GM12878 (cell line): Measurements from ENCODE around the gene LY6G5B. TPM values are rescaled to one million over a fixed set of nuclear protein-coding genes. Genes with fewer than 3 reads are reported as not detected.
A peak's percentile ranks its signal among the peaks of the same experiment; 100 is the strongest.

Source experiments
- ATAC-seq: fragments of 200-7000 bp; cut with Tn5 transposase; 3 replicates; pipeline ENCODE4 v1.9.1; 2020; ENCODE audit warnings: mild to moderate bottlenecking, moderate library complexity
- BruUV-seq: library from RNA; stranded (reverse); fragments of 400-500 nt; replicated peaks from 2 replicates; lab custom pipeline; 2021; lab: Mats Ljungman, UMichigan
- CTCF ChIA-PET: fragments of 300-600 bp; sonication (Branson Sonifier 250); formaldehyde crosslinking; extraction: SDS; loops from one replicate; lab custom pipeline; 2021; ENCODE audit warnings: inconsistent platforms; lab: Yijun Ruan, JAX
- POLR2A ChIA-PET: fragments of 350-600 bp; formaldehyde crosslinking; extraction: SDS; loops from one replicate; lab custom pipeline; 2021; ENCODE audit warnings: inconsistent platforms; lab: Charles Lee
- RAD21 ChIA-PET: fragments of 300-600 bp; sonication (Branson Sonifier 250); formaldehyde crosslinking; loops from one replicate; lab custom pipeline; 2023; ENCODE audit warnings: antibody characterized with exemption; ENCODE audit not compliant: unreplicated experiment; lab: Charles Lee
- SMC1A ChIA-PET: fragments of 300-600 bp; sonication (Branson Sonifier 250); formaldehyde crosslinking; loops from one replicate; lab custom pipeline; 2023; ENCODE audit not compliant: unreplicated experiment, uncharacterized antibody; lab: Charles Lee
- DNase-seq: peaks from one replicate; pipeline ENCODE4 v3.0.0-alpha.2; 2011; ENCODE audit warnings: low read depth, low spot score
- FAIRE-seq: peaks from 3 replicates; lab custom pipeline; 2011; peaks lifted over from hg19 to GRCh38; lab: Jason Lieb, UNC
- H2AFZ ChIP-seq: 2 replicates; pipeline ENCODE4 v1.6.0; 2011; ENCODE audit warnings: low read depth, low read length, control low read depth; ENCODE audit not compliant: control insufficient read depth
- H3K27ac ChIP-seq: 2 replicates; pipeline ENCODE4 v1.5.1; 2011; ENCODE audit warnings: control low read depth; ENCODE audit not compliant: control insufficient read depth, insufficient read depth
- H3K27me3 ChIP-seq, 2 experiments: replicated peaks in 1 of 2; 2 replicates each; pipeline versions ENCODE4 v1.6.0 to v1.6.1; 2011; ENCODE audit warnings: low read length in 1 of 2; ENCODE audit not compliant: control insufficient read depth in 2 of 2, insufficient read depth in 2 of 2
- H3K36me3 ChIP-seq, 2 experiments: 2 replicates each; pipeline ENCODE4 v1.5.1; 2011; ENCODE audit warnings: low read length in 1 of 2; ENCODE audit not compliant: control insufficient read depth in 2 of 2, insufficient read depth in 2 of 2
- H3K4me1 ChIP-seq: 2 replicates; pipeline ENCODE4 v1.6.1; 2011; ENCODE audit warnings: mild to moderate bottlenecking, low read length, moderate library complexity, mixed read lengths; ENCODE audit not compliant: control insufficient read depth, insufficient read depth
- H3K4me2 ChIP-seq: 2 replicates; pipeline ENCODE4 v1.6.0; 2011; ENCODE audit warnings: control low read depth; ENCODE audit not compliant: control insufficient read depth, insufficient read depth
- H3K4me3 ChIP-seq: fragments of 200-600 bp; sonication (generic); 2 replicates; pipeline ENCODE4 v1.5.1; 2016
- H3K79me2 ChIP-seq: 2 replicates; pipeline ENCODE4 v1.6.0; 2011; ENCODE audit warnings: low read length; ENCODE audit not compliant: control insufficient read depth, insufficient read depth
- H3K9ac ChIP-seq: 2 replicates; pipeline ENCODE4 v1.8.0; 2011; ENCODE audit warnings: low read length, control low read depth, mixed read lengths; ENCODE audit not compliant: control insufficient read depth, insufficient read depth
- H3K9me3 ChIP-seq: replicated peaks from 3 replicates; pipeline ENCODE4 v1.5.1; 2011; ENCODE audit warnings: mild to moderate bottlenecking, low read length; ENCODE audit not compliant: control insufficient read depth, insufficient read depth
- H4K20me1 ChIP-seq: 2 replicates; pipeline ENCODE4 v1.6.0; 2011; ENCODE audit not compliant: control insufficient read depth, insufficient read depth
- HDGF ChIP-seq: fragments of 450-650 bp; IDR thresholded peaks from 2 replicates; pipeline ENCODE4 v1.6.1; 2016; ENCODE audit warnings: antibody characterized with exemption
- KDM1A ChIP-seq: fragments of 200-600 bp; sonication (generic); IDR thresholded peaks from 2 replicates; pipeline ENCODE4 v1.6.1; 2016; ENCODE audit warnings: borderline replicate concordance
- POLR2A ChIP-seq: IDR thresholded peaks from 2 replicates; pipeline ENCODE4 v1.6.1; 2011; ENCODE audit warnings: low read depth, mild to moderate bottlenecking, low read length
- POLR2AphosphoS2 ChIP-seq: IDR thresholded peaks from 2 replicates; pipeline ENCODE4 v1.6.1; 2011; ENCODE audit warnings: low read depth, mild to moderate bottlenecking, low read length, improper control_type of control experiment, moderate library complexity
- POLR2AphosphoS5 ChIP-seq: IDR thresholded peaks from 2 replicates; pipeline ENCODE4 v1.6.1; 2011; ENCODE audit warnings: mild to moderate bottlenecking, low read length, inconsistent platforms
- RELA ChIP-seq: fragments of 450-650 bp; IDR thresholded peaks from 2 replicates; pipeline ENCODE4 v1.8.0; 2014; ENCODE audit warnings: borderline replicate concordance; ENCODE audit not compliant: partially characterized antibody
- SMAD5 ChIP-seq: IDR thresholded peaks from 2 replicates; pipeline ENCODE4 v1.6.1; 2016; ENCODE audit warnings: antibody characterized with exemption, low read depth
- WRNIP1 ChIP-seq: IDR thresholded peaks from 2 replicates; pipeline ENCODE4 v1.6.1; 2011; ENCODE audit warnings: low read depth, low read length, improper control_type of control experiment, borderline replicate concordance
- ZNF274 ChIP-seq: IDR thresholded peaks from one replicate; pipeline ENCODE4 v1.8.0; 2011; ENCODE audit not compliant: insufficient read length, insufficient read depth
- WGBS: methylation state at CpG from one replicate; pipeline ENCODE4 v1.1.6; 2016; ENCODE audit warnings: low lambda C conversion rate; ENCODE audit not compliant: insufficient replicate concordance, insufficient coverage; ENCODE audit errors: missing lambda C conversion rate; 5-methylcytosine and 5-hydroxymethylcytosine counted together
- in situ Hi-C: fragments of 300-500 bp; cut with MboI; formaldehyde crosslinking; loops from 9 replicates; pipeline ENCODE4 v1.14.3; 2018; ENCODE audit warnings: mixed read lengths
- intact Hi-C: fragments of 100-400 bp; cut with micrococcal nuclease; formaldehyde crosslinking; loops from one replicate; pipeline ENCODE4 v1.14.2; 2022; ENCODE audit not compliant: unreplicated experiment
- polyA plus RNA-seq, 11 experiments: library from polyadenylated mRNA; depleted of rRNA in 4 of 11; unstranded in 6 of 11; stranded (reverse) in 5 of 11; fragments of >200 nt; fragmentation: Nextera tagmentation in 4 of 11; fragmentation: Illumina TruSeq in 1 of 11; extraction: Ambion mirVana in 4 of 11; extraction: Trizol in 1 of 11; gene quantifications; 1 replicate in 1 of 11; 2 replicates in 10 of 11; pipeline versions ENCODE4 v1.2.1 to v1.2.3, GENCODE V29; 2011 to 2016; ENCODE audit warnings: inconsistent platforms in 2 of 11, missing spikeins in 2 of 11, low read depth in 1 of 11
- total RNA-seq, 4 experiments: library from RNA; depleted of rRNA in 3 of 4; stranded (reverse); fragments of >200 nt in 3 of 4; fragmentation: Illumina TruSeq in 1 of 4; extraction: Trizol in 1 of 4; gene quantifications; 2 replicates each; pipeline versions ENCODE4 v1.2.1 to v1.2.3, GENCODE V29; 2013 to 2021
- TF ChIP-seq, protein P1 (sequence below): IDR thresholded peaks from 2 replicates; pipeline ENCODE4 v1.6.1; 2012; ENCODE audit warnings: improper control_type of control experiment, low read depth, low read length; ENCODE audit not compliant: insufficient replicate concordance
- TF ChIP-seq, protein P2 (sequence below): fragments of 450-650 bp; IDR thresholded peaks from 2 replicates; pipeline ENCODE4 v1.6.1; 2017; ENCODE audit warnings: mild to moderate bottlenecking, moderate library complexity

Gene LY6G5B
- total and polyA plus RNA-seq, 10 of the 15 experiments (the other 5 are each of a cell fraction or from before 2014, with no cell fraction given), result 3.2 to 16.5 (median 7.5) TPM

DNA sequence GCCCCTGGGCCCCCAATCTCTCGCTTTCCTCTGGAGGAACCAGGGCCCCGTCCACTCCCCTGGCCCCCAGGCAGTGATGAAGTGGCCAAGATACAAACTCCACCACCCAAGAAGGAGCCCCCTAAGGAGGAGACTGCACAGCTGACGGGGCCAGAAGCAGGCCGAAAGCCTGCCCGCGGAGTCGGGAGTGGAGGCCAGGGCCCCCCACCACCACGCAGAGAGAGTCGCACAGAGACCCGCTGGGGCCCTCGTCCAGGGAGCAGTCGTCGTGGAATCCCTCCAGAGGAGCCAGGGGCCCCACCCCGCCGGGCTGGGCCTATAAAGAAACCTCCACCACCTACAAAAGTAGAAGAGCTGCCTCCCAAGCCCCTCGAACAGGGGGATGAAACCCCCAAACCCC, 38.6 kb upstream of the LY6G5B start (continued):
- TF ChIP-seq, protein P1, sequence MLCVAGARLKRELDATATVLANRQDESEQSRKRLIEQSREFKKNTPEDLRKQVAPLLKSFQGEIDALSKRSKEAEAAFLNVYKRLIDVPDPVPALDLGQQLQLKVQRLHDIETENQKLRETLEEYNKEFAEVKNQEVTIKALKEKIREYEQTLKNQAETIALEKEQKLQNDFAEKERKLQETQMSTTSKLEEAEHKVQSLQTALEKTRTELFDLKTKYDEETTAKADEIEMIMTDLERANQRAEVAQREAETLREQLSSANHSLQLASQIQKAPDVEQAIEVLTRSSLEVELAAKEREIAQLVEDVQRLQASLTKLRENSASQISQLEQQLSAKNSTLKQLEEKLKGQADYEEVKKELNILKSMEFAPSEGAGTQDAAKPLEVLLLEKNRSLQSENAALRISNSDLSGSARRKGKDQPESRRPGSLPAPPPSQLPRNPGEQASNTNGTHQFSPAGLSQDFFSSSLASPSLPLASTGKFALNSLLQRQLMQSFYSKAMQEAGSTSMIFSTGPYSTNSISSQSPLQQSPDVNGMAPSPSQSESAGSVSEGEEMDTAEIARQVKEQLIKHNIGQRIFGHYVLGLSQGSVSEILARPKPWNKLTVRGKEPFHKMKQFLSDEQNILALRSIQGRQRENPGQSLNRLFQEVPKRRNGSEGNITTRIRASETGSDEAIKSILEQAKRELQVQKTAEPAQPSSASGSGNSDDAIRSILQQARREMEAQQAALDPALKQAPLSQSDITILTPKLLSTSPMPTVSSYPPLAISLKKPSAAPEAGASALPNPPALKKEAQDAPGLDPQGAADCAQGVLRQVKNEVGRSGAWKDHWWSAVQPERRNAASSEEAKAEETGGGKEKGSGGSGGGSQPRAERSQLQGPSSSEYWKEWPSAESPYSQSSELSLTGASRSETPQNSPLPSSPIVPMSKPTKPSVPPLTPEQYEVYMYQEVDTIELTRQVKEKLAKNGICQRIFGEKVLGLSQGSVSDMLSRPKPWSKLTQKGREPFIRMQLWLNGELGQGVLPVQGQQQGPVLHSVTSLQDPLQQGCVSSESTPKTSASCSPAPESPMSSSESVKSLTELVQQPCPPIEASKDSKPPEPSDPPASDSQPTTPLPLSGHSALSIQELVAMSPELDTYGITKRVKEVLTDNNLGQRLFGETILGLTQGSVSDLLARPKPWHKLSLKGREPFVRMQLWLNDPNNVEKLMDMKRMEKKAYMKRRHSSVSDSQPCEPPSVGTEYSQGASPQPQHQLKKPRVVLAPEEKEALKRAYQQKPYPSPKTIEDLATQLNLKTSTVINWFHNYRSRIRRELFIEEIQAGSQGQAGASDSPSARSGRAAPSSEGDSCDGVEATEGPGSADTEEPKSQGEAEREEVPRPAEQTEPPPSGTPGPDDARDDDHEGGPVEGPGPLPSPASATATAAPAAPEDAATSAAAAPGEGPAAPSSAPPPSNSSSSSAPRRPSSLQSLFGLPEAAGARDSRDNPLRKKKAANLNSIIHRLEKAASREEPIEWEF, result no peak
- no peak for TF ChIP-seq KDM1A

DNA sequence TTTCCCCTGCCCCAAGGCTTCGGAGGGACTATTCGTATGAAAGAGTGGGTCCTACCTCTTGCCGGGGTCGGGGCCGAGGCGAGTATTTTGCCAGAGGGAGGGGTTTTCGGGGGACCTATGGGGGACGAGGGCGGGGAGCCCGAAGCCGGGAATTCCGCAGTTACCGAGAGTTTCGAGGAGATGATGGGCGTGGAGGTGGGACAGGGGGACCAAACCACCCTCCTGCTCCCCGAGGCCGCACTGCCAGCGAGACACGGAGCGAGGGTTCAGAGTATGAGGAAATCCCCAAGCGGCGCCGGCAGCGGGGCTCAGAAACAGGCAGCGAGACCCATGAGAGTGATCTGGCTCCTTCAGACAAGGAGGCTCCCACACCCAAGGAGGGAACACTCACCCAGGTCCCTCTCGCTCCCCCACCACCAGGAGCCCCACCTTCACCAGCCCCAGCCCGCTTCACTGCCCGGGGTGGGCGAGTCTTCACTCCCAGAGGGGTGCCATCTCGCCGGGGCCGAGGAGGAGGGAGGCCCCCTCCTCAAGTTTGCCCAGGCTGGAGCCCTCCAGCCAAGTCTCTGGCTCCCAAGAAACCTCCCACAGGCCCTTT, 38.0 kb upstream of the LY6G5B start:
- RAD21 ChIA-PET, result no interaction called here
- FAIRE-seq, result no peak
- POLR2A ChIA-PET, result interaction anchor here (0.7 kb wide), 1 partner anchor 69 kb away, joined by 5 read pairs; no protein-coding TSS in a partner anchor
- BruUV-seq, result no TSS peak
- Histone ChIP-seq H3K27me3 (no peaks in the 10 kb centered on the region), H3K9ac (no peak overlapping the region), H2AFZ (no peak overlapping the region), H3K36me3 (peaks cover 56 to 66% of the 10 kb centered on the region in 2 experiments), H3K9me3 (no peaks in the 10 kb centered on the region), H3K4me2 (no peak overlapping the region), H3K4me3 (no peak overlapping the region), H3K79me2 (no peaks in the 10 kb centered on the region; the same call in 1 of the 2 replicates), H3K27ac (no peak overlapping the region), H4K20me1 (no peaks in the 10 kb centered on the region), H3K4me1 (no peaks in the 10 kb centered on the region)
- WGBS, result 91% methylated on average over 32 of the region's 32 CpGs
- in situ Hi-C loops (no loop called here), intact Hi-C loops (no loop called here)
- SMC1A ChIA-PET, result no interaction called here
- DNase-seq, result no peak
- CTCF ChIA-PET, result no interaction called here
- TF ChIP-seq ZNF274 (no peak), POLR2A (no peak; the same call in none of the 2 replicates), RELA (no peak), POLR2AphosphoS5 (no peak), POLR2AphosphoS2 (0 out of 2 replicates have a peak, but pooled peaks have one; percentile 25), WRNIP1 (no peak), SMAD5 (no peak), HDGF (no peak)
- TF ChIP-seq, protein P2, sequence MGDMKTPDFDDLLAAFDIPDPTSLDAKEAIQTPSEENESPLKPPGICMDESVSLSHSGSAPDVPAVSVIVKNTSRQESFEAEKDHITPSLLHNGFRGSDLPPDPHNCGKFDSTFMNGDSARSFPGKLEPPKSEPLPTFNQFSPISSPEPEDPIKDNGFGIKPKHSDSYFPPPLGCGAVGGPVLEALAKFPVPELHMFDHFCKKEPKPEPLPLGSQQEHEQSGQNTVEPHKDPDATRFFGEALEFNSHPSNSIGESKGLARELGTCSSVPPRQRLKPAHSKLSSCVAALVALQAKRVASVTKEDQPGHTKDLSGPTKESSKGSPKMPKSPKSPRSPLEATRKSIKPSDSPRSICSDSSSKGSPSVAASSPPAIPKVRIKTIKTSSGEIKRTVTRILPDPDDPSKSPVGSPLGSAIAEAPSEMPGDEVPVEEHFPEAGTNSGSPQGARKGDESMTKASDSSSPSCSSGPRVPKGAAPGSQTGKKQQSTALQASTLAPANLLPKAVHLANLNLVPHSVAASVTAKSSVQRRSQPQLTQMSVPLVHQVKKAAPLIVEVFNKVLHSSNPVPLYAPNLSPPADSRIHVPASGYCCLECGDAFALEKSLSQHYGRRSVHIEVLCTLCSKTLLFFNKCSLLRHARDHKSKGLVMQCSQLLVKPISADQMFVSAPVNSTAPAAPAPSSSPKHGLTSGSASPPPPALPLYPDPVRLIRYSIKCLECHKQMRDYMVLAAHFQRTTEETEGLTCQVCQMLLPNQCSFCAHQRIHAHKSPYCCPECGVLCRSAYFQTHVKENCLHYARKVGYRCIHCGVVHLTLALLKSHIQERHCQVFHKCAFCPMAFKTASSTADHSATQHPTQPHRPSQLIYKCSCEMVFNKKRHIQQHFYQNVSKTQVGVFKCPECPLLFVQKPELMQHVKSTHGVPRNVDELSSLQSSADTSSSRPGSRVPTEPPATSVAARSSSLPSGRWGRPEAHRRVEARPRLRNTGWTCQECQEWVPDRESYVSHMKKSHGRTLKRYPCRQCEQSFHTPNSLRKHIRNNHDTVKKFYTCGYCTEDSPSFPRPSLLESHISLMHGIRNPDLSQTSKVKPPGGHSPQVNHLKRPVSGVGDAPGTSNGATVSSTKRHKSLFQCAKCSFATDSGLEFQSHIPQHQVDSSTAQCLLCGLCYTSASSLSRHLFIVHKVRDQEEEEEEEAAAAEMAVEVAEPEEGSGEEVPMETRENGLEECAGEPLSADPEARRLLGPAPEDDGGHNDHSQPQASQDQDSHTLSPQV, result no peak
- no peak for ATAC-seq
